ENCODE results near the gene HSD17B2. TPM values are rescaled to one million over a fixed set of nuclear protein-coding genes. Genes with fewer than 3 reads are reported as not detected.
A peak's percentile ranks its signal among the peaks of the same experiment; 100 is the strongest.
"Not testable (repeated sequence)": the region's sequence is repeated elsewhere in the genome, so short reads cannot be mapped to it uniquely, and the experiment has no call there.

Gene HSD17B2
- total RNA-seq, 1 donor from 2014 or later: 1.7 TPM

DNA sequence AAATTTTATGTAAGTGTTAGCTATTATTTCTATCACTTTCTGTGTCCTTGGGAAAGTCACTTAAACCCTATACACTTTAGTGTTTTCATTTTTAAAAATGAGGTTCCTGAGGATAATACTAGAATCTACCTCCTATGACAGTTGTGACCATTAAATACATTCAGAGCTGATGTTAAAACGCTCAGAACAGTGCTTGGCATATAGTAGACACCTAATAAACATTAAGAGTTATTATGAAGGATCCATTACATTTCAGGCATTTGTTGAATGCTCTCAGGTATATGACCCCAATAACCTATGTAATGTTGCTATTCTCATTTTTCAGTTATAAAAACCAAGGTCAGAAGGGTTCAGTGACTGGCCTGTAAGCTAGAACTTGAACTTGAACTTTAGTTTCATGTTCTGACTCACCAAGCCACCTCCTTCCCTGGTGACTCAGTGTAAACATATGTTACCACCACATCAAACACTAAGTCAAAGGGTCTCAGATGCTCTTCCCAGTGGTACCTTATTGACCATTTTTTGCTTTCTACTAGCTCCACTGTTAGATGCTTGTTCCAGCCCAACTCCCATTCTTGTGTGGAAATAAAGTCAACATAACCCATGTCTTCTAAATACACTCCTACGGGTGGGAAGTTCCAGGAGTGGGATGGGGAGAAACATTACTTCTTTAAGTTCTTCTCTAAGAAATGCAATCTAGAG is 47.6 kb downstream of the HSD17B2 start:
- ATAC-seq: peak; percentile 49

DNA sequence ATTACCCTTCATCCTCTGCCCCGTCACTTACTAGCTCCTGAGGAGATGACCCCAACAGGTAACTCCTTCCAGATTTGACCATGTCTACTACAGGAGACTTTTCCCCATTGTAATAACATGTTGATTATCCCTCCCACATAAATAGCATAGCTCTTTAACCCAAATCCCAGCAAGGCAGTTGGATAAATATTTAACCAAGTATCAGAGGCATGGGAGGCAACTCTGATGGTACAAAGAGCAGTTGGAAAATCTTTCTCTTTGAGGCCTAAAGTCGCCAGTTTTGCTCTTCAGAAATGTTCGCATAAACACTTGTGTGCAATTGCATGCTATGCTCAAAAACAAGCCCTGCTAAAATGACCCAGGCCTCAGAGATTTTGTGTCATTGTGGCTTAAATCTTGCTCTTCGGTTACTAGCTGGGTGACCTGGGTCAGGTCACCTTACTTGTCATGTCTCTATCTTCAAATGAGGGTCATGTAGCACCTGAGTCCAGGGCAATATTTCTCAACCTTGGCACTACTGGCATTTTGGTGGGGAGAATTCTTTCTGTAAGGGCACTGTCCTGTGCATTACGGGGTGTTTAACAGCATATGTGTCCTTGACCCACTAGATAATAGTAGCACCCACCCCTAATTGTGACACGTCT is 48.8 kb downstream of the HSD17B2 start:
- ATAC-seq: no peak

DNA sequence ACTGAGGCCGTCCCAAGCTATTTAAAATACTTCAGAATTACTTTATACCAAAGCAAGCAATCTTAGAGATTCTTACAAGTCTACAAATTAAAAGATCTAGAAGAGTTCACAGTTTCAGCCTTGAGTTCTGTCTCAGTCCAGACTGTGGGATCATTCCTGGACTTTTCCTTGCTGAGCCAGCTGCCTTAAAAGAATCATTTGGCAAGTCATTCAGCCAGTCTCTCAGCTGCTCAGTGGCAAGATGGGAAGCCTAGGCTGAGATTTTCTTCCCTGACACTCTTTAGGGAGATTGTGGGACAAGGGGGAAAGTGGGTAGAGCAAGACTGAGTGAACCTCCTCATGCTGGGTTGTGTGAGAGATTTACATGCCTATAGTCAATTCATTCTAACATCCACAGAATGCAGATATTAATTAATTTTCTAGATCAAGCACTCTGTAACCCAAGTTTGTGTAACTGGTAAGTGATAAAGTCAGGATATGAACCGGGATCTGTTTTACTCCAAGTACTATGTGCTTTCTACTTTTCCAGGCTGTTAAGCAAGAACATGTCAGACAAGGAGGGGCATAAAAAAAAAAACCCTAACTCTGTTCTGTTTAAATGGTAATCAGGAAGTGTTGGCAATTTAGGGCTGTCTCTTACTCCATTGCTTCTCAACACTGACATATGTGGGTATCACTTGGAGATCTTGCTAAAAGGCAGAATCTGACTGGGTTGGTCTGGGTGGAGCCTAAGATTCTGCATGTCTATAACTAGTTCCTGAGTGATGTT is 50.1 kb downstream of the HSD17B2 start:
- no peak for ATAC-seq

DNA sequence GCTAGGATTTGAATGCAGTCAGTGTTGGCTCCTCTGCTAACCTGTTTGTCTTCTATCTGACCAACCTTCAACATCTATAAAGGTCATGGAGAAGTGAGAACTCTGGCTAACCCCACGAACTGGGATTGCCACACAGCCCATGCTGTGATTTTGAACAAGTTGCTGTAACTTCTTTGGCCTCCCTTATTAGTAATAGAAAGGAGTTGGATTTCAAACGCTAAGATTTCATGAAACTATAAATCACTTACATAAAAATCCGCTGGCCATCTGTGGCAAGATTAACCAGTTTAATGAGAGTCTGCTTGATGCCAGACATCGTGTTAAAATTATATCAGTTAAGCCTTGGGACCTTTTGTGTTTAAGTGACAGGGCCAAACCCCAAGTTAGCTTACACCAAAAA is 53.4 kb downstream of the HSD17B2 start:
- peak; percentile 43 for ATAC-seq

DNA sequence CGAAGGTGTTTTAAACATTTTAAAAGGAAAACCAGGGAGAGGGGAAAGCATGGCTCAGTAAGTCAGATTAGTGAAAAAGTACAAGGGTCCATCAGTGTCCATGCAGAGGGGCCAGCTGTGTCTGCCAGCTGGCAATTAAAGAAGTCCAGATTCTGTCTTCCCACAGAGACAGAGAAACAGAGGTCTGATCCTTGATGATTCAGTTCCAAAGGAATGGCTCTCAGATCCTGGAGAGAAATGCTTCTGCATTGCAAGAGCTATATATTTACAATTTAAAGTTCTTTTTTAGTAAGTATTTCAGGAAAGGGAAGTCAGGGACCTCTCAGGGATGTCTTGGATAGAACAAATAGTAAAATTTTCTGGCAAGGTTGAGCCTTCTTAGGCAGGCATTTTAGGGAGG is 56.2 kb downstream of the HSD17B2 start:
- ATAC-seq: no peak

DNA sequence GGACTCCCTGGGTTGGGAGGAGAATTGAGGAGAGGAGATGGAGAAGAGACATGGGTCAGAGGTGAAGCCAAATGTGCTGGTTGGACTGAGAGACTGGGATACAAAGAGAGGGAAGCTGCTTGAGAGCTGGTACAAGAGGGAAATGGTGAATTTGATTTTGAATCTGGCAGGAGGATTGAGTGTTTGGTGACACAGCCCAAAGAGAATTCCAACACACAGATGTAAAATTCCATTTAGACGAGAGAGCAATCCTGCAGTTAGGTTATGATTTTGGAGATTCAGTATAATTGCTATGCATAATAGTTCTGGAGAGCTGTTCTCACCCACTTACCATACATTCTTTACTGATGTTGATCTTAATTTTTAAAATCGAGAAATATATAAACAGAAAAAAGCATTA is 57.7 kb downstream of the HSD17B2 start:
- ATAC-seq: no peak

DNA sequence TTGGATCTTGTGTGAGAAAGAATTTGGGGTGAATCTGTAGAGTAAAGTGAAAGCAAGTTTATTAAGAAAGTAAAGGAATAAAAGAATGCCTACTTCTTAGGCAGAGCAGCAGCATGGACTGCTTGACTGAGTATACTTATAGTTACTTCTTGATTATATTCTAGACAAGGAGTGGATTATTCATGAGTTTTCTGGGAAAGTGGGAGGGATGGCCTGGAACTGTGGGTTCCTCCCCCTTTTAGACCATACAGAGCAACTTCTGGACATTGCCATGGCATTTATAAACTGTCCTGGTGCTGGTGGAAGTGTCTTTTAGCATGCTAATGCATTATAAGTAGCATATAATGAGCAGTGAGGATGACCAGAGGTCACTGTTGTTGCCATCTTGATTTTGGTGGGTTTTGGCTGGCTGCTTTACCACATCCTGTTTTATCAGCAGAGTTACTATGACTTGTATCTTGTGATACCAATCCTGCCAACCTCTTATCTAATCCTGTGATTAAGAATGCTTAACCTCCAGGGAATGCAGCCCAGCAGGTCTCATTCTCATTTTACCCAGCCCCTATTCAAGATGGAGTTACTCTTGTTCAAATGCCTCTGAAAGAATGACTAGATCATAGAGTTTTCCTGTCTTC is 58.7 kb downstream of the HSD17B2 start:
- ATAC-seq: no peak

DNA sequence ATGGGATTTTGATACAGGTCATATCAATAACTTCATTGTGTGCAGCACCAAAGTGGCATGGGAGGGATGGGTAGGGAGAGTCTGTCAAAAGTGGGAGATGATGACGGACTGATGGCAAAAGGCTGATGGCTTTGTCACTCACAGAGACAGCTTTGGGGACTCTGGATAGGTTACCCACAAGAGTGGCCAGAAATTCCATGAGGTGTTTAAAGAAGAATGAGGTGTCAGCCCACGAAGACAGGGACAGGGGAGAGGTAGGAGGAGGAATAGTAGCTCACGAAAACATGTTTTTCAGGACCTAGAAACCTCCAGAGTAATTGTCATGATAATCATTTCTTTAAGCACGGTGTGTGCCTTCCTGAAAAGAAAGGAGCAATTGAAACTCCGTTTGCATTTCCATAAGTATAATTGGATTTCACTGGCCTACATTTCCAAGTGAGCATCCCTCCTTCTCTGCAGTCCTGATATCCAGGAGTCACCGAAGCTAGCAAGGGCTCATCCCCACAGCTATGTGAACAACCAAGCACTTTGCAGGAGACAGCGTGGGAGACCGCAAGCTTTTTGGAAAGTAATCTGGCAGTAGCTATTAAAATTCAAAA is 60.0 kb downstream of the HSD17B2 start:
- ATAC-seq: no peak

DNA sequence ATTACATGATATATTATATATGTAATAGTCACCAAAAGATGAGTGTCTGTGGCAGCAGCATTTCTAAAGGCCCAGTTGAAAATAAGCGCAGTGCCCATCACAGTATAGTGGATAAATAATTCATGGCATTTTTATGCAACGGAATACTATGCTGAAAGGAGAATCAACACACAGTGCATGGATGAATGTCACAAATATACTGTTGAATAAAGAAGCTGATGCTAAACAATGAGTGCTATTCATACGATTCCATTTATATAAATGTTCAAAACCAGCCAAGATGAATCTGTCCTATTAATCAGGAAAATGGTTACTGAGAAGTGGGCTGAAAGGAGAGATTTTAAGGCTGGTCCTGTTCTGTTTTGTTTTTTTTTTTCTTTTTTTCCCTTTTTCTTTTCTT is 61.6 kb downstream of the HSD17B2 start:
- ATAC-seq: no peak

DNA sequence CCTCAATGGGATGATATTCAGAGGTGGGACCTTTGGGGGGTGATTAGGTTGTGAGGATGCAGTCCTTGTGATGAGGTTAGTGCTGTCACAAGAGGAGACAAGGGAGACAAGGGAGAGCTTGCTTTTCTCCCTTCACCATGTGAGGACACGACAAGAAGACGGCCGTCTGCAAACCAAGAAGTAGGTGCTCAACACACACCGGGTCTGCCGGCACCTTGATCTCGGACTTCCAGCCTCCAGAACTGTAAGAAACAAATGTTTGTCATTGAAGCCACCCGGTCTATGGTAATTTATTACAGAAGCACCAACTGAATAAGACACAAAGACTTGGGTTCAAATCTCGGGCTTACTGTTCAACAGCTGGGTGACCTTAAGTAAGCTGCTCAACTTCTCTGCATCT is 70.1 kb downstream of the HSD17B2 start:
- no peak for ATAC-seq

DNA sequence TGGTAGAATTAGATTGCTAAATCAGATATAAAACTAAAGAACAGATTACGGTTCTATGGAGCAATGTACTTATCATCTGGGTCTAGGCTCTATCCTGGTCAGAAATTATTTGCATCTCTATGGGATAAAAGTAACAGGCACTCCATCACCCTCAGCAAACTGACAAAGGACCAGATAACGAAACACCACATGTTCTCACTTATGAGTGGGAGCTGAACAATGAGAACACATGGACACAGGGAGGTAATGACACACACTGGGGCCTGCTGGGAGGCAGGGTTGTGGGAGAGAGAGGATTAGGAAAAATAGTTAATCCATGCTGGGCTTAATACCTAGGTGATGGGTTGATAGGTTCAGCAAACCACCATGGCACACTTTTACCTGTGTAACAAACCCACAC is 73.0 kb downstream of the HSD17B2 start:
- ATAC-seq: no peak

DNA sequence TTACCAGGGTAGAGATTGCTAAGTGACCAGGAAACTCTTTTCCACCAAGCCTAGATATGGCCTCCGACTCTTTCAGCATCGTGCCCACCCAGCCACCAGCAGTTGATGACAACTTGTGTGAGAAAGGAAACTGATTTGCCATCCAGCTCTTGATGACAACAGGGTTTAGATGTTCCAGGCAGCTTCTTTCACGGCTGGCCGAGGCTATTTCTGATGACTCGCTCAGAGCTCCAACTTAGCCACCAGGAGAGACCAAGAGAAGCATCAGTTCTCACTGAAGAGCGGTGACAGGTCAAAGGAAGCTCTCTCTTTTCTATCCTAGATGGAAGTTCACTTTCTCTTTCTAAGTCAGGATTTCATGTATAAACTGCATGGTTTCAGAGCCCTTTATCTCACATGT is 73.7 kb downstream of the HSD17B2 start:
- ATAC-seq: no peak

DNA sequence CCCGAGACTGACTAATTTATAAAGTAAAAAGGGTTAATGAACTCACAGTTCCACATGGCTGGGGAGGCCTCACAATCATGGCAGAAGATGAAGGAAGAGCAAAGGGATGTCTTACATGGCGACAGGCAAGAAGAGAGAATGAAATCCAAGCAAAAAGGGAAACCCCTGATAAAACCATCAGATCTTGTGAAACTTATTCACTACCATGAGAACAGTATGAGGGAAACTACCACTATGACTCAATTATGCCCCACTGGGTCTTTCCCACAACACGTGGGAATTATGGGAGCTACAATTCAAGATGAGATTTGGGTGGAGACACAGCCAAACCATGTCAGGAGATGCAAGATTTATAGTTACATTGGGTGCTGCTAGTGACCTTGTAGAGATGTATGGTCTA is 74.2 kb downstream of the HSD17B2 start:
- not testable (repeated sequence) for ATAC-seq

DNA sequence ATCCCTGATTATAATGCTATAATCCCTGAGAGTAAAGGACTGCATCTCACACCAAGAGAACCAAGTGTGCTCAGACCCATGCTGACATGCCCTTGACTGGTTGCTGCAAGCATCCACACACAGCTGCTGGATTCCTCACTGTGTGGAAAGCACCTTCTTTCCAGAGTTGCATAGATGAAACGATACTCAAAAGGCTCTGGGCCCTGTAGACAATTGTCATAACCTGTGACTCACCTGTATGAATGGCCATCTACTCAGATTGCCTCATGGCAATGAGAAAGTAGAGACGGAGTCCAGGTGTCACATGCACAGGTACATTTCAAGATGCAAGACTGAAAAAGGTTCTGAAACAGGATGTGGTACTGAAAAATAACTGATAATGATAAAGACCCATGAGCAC is 76.9 kb downstream of the HSD17B2 start:
- ATAC-seq: peak; percentile 89

DNA sequence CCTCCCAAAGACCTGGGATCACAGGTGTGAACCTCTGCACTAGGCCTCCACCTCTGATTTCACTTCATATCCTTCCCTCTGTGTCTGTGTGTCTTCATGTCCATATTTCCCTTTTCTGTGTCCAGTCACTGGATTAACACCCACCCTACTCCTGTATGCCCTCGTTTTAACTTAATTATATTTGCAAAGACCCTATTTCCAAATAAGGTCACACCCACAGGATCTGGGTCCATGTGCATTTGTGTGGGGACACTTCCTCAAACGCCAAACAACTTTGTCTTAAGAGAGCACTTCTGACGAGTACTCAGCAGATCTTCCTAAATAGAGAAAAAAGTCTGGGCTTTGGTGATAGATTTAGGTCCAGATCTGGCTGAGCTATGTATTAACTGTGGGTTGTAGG is 78.7 kb downstream of the HSD17B2 start:
- ATAC-seq: no peak

DNA sequence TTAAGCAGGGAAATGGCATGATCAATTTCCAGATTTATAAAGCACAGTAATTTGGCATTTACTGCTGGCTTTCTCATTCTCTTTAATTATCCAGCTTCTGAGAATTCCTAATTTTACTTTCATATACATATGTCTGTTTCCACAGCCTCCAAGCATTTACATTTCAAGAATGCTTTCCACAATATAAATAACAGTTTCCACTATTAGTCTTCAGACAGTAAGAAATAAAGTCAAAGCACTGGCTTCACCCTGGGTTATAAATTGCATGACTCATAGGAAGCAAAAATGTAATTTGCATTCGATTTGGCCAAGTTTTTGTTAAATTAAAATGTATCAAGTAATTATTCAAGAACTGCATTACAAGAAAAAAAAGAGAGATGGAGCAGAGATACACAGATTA is 81.5 kb downstream of the HSD17B2 start:
- no peak for ATAC-seq

DNA sequence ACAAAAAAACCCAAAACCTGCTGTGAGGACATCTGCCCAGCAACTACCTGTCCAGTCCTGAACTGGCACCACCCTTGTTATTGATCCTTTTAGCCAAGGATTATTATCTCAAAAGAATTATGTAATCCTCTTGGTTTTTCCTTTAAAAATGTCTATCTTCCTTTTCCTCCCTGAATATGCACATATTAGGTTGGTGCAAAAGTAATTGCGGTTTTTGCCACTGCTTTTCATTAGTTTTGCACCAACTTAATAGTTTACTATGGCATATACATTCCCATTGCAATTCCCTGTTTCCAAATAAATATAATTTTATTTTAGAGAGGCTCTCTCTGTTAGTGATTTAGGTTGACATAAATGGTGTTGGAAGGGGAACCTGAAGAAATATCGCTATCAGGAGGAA is 83.7 kb downstream of the HSD17B2 start:
- no peak for ATAC-seq

DNA sequence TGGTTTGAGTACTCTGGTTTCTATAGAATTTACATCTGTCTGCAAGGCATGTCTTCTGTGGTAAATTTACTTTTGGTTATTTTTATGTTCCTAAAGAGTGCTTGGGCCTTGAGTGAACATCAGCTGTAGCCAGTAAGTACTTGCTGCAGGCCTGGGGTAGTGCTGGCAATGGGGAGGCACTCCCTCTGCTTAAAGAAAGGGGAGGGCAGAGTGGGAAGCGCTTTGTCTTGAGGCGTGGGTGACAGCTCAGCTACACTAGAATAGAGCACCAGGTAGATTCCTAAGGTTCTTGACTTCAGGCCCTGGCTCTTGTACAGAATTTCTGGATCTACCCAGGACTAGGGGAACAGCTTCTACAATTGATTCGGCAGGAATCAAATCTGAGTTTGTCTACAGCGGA is 84.4 kb downstream of the HSD17B2 start:
- ATAC-seq: no peak

DNA sequence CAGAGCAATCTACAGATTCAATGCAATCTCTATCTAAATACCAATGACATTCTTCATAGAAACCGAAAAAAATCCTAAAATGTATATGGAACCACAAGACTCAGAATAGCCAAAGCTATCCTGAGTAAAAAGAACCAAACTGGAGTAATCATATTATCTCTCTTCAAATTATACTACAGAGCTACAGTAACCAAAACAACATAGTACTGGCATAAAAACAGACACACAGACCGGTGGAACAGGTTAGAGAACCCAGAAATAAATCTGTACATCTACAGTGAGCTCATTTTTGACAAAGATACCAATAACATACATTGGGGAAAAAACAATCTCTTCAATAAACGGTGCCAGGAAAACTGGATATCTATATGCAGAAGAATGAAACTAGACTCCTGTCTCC is 89.6 kb downstream of the HSD17B2 start:
- ATAC-seq: no peak

DNA sequence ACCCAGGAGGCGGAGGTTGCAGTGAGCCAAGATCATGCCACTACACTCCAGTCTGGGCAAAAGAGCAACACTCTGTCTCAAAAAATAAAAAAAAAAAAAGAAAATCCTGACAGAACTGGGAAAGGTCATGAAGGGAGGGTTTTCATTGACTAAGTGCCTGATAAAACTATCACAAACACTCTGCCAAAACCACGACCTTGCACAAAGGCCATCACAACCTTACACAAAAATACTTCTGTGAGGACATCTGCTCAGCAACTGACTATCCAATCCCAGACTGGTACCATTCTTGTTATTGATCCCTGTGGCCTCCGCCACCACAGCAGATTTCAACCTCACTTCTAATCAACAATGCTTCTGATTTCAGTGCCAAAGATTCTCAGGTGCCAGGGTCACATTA is 94.8 kb downstream of the HSD17B2 start:
- ATAC-seq: no peak

DNA sequence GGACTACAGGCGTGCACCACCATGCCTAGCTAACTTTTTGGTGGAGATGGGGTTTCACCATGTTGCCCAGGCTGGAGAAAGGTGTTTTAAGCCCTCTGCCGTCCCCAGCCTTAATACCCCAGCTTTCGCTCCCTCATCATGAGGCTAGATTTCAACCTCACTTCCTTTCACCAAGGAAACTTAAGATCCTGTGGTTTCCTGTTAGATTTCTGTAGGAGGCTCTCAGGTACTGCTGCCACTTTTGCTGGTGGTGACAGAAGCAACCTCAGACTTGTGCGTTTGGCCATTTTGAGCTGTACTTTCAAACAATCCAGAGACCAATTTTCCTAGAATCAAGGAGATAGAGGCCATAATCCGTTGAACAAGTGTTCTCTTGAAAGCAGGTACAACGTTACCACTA is 98.7 kb downstream of the HSD17B2 start:
- ATAC-seq: no peak

DNA sequence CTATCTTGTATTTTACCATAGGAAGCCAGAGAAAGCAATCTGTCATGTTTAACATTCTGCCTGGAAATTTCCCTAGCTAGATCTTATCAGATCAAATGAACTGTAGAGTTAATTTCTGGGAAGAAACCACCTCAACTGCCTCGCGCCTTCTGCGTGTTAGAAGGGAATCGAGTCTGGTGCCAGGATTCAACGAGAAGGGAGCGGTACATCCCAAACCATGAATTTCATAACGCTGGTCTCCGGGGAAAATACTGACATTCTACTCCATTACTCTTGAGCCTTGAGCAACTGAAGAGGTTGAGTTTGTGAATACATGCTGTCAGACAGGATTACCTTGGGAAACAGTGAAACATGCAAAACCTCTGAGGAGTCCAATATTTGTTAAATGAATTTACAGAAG is 99.8 kb downstream of the HSD17B2 start:
- no peak for ATAC-seq

DNA sequence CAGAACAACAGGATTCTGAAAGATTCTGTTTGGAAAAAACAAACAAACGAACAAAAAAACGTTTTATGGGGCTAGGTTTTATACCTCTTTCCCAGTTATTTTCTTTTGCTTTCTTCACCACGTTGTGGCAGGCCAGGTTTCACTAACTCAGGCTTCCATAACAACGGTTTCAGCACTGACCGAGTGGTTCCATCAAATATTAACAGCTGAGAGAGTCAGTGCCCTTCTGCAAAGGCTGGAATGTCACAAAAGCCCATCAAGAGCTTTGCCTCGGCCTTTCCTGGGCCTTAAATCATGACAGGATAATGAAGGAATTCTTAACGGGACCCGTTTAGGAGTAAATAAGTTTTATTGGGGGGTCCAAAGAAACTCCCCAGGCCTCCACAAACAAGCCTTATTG is 100.8 kb downstream of the HSD17B2 start:
- ATAC-seq: no peak

All from esophagus mucosa (tissue), 1 donor.